Sigmoid colon (tissue), 7 donors: ENCODE results near the gene ZNF415. TPM values are rescaled to one million over a fixed set of nuclear protein-coding genes. Genes with fewer than 3 reads are reported as not detected.

ENCODE experiments used
- DNase-seq: peaks from one replicate; pipeline ENCODE4 v3.0.0-alpha.2; 2019
- H3K27ac ChIP-seq, 4 donors: fragments of 200-600 bp; sonication (generic); one replicate each; pipeline ENCODE4 v1.5.1; 2016 to 2019; ENCODE audit warnings: mild to moderate bottlenecking in 1 of 4
- H3K27me3 ChIP-seq, 3 donors: fragments of 200-600 bp; sonication (generic); one replicate each; pipeline ENCODE4 v1.5.1; 2019; ENCODE audit warnings: mild to moderate bottlenecking in 1 of 3
- H3K36me3 ChIP-seq, 4 donors: fragments of 200-600 bp; sonication (generic); one replicate each; pipeline ENCODE4 v1.5.1; 2016 to 2019
- H3K4me1 ChIP-seq, 4 donors: fragments of 200-600 bp; sonication (generic); one replicate each; pipeline ENCODE4 v1.5.1; 2017 to 2019
- H3K4me3 ChIP-seq, 4 donors: fragments of 200-600 bp; sonication (generic); one replicate each; pipeline ENCODE4 v1.5.1; 2017 to 2019; ENCODE audit warnings: mild to moderate bottlenecking in 2 of 4, moderate library complexity in 1 of 4
- H3K9me3 ChIP-seq, 4 donors: fragments of 200-600 bp in 3 of 4; sonication (generic) in 3 of 4; one replicate each; pipeline versions ENCODE4 v1.5.1 to v1.6.1; 2013 to 2019
- EP300 ChIP-seq, 4 donors: sonication (generic); formaldehyde crosslinking; IDR thresholded peaks; one replicate each; pipeline ENCODE4 v1.6.1; 2017; ENCODE audit warnings: antibody characterized with exemption in 4 of 4
- POLR2A ChIP-seq, 2 donors: fragments of 450-650 bp; IDR thresholded peaks; one replicate each; pipeline ENCODE4 v1.6.1; 2016; ENCODE audit warnings: antibody characterized with exemption in 2 of 2, mild to moderate bottlenecking in 2 of 2, moderate library complexity in 2 of 2
- POLR2AphosphoS5 ChIP-seq, 4 donors: sonication (generic); formaldehyde crosslinking; IDR thresholded peaks; one replicate each; pipeline ENCODE4 v1.6.1; 2017; ENCODE audit warnings: antibody characterized with exemption in 4 of 4
- WGBS, 2 donors: extraction: QIAGEN DNeasy Blood & Tissue Kit; methylation state at CpG; one replicate each; pipeline ENCODE4 v1.1.7; 2013; 5-methylcytosine and 5-hydroxymethylcytosine counted together
- intact Hi-C: fragments of 100-400 bp; cut with DNase I; formaldehyde crosslinking; loops from one replicate; pipeline ENCODE4 v1.15.1; 2023
- polyA plus RNA-seq, 3 donors: library from polyadenylated mRNA; stranded (reverse); fragments of 200-250 nt; gene quantifications; one replicate each; pipeline ENCODE4 v1.2.3, GENCODE V29; 2013
- total RNA-seq, 4 donors: library from RNA; depleted of rRNA; stranded (reverse); fragments of >200 nt; gene quantifications; one replicate each; pipeline ENCODE4 v1.1.0, GENCODE V29; 2016
- TF ChIP-seq, protein P1 (sequence below), 4 experiments: fragments of 450-650 bp in 3 of 4; fragments of 200-600 bp in 1 of 4; IDR thresholded peaks; one replicate each; pipeline ENCODE4 v1.5.1; 2016 to 2019; ENCODE audit warnings: antibody characterized with exemption in 4 of 4, mild to moderate bottlenecking in 3 of 4, moderate library complexity in 2 of 4
- donor health status: healthy with polysubstance abuse.
- donor health status: Bipolar disorder and iron deficiency.
- donor health status: healthy.

ZNF415 gene
- 10 to 100 TPM; 10.7 to 16.9 (median 13.0) TPM for total RNA-seq
- 1 to 10 TPM; 2.5 to 5.4 (median 3.6) TPM for polyA plus RNA-seq

GRCh38 chr19:53132141-53132991 lies at the start of gene ZNF415:
ZNF415 (minus strand) TSS chr19:53132910; CDS start chr19:53122676, 10,234 bp downstream.
- Histone ChIP-seq H3K4me1 (peaks cover 0 to 26% (median 14%) of the 10 kb centered on the region in 4 donors), H3K9me3 (peaks cover 0 to 8% (median 0%) of the 10 kb centered on the region in 4 donors), H3K27me3 (no peaks in the 10 kb centered on the region), H3K4me3 (peak within 1 kb of the TSS; percentile 47 to 84 (median 72)), H3K27ac (peak within 1 kb of the TSS; percentile 76 to 83 (median 80)), H3K36me3 (no peaks in the 10 kb centered on the region)
- intact Hi-C loops: loop anchor here (1.0 to 10.0 kb wide), 3 partner anchors 26 to 138 kb away; partner anchors contain the start of genes ZNF160 and ZNF347
- peak; percentile 25 to 68 (median 62) for TF ChIP-seq POLR2AphosphoS5 (IDR thresholded peaks at IDR 0.05)
- TF ChIP-seq, protein P1, sequence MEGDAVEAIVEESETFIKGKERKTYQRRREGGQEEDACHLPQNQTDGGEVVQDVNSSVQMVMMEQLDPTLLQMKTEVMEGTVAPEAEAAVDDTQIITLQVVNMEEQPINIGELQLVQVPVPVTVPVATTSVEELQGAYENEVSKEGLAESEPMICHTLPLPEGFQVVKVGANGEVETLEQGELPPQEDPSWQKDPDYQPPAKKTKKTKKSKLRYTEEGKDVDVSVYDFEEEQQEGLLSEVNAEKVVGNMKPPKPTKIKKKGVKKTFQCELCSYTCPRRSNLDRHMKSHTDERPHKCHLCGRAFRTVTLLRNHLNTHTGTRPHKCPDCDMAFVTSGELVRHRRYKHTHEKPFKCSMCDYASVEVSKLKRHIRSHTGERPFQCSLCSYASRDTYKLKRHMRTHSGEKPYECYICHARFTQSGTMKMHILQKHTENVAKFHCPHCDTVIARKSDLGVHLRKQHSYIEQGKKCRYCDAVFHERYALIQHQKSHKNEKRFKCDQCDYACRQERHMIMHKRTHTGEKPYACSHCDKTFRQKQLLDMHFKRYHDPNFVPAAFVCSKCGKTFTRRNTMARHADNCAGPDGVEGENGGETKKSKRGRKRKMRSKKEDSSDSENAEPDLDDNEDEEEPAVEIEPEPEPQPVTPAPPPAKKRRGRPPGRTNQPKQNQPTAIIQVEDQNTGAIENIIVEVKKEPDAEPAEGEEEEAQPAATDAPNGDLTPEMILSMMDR (IDR thresholded peaks at IDR 0.05): no peak
- TF ChIP-seq POLR2A (IDR thresholded peaks at IDR 0.05): peak; percentile 21 to 27
- peak; percentile 88 for DNase-seq
- WGBS, 2 donors: 2% methylated on average over 50 to 51 of the region's 51 CpGs

DNA sequence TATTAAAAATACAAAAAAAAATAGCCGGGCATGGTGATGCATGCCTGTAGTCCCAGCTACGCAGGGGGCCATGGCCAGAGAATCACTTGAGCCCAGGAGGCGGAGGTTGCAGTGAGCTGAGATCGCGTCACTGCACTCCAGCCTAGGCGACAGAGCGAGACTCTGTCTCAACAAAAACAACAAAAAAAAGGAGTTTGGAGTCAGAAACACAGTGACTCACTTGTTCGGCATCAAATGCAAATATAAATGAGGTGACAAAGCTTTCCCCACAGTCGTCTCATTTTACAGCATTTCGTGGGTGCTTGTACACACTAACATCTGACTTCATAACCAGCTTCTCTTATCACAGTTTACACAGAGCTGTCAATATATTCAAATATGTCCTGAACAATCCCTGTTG lies 49.5 kb upstream of the ZNF415 start:
- intact Hi-C loops: no loop called here
- 92 to 97% methylated on average over 10 of the region's 10 CpGs for WGBS, 2 donors
- H3K4me1 ChIP-seq: no peaks in the 10 kb centered on the region
- peaks cover 0 to 35% (median 5%) of the 10 kb centered on the region in 4 donors for H3K36me3 ChIP-seq
- DNase-seq: no peak
- no peak overlapping the region for H3K4me3 ChIP-seq
- TF ChIP-seq, protein P1 (IDR thresholded peaks at IDR 0.05): no peak
- no peak for TF ChIP-seq EP300 (IDR thresholded peaks at IDR 0.05)
- TF ChIP-seq POLR2AphosphoS5 (IDR thresholded peaks at IDR 0.05): no peak
- no peak for TF ChIP-seq POLR2A (IDR thresholded peaks at IDR 0.05)
- no peak overlapping the region for H3K27ac ChIP-seq
- H3K27me3 ChIP-seq: no peaks in the 10 kb centered on the region
- peaks cover 0 to 3% (median 0%) of the 10 kb centered on the region in 4 donors for H3K9me3 ChIP-seq

DNA sequence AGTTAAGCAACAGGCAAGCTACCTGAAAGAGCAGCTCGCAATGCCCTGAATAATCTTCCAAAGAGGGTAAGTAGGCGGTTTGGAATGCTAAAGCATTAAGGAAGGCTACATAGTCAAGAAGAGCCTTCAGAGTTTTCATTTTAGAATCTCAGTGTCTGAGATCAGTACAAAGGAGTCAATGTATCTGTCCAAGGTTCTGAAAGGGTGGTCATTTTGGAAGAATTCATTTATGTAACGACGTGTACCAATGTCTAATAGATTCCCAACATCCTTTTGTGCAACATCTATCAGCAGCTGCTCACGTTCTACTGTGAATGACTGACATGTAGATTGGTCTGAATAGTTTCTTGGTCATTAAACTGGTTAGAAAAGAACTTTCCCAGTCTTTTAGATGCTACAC lies 45.3 kb upstream of the ZNF415 start:
- Histone ChIP-seq H3K27me3 (no peaks in the 10 kb centered on the region), H3K36me3 (peaks cover 0 to 35% (median 5%) of the 10 kb centered on the region in 4 donors), H3K27ac (no peak overlapping the region), H3K4me1 (no peaks in the 10 kb centered on the region), H3K9me3 (peaks cover 0 to 9% (median 0%) of the 10 kb centered on the region in 4 donors), H3K4me3 (no peak overlapping the region)
- 96 to 98% methylated on average over 5 of the region's 5 CpGs for WGBS, 2 donors
- intact Hi-C loops: no loop called here
- TF ChIP-seq EP300 (IDR thresholded peaks at IDR 0.05): no peak
- TF ChIP-seq, protein P1 (IDR thresholded peaks at IDR 0.05): no peak
- TF ChIP-seq POLR2AphosphoS5 (IDR thresholded peaks at IDR 0.05): no peak
- no peak for TF ChIP-seq POLR2A (IDR thresholded peaks at IDR 0.05)
- no peak for DNase-seq

GRCh38 chr19:53172889-53173288 lies 40.2 kb upstream of the ZNF415 start:
- intact Hi-C loops: no loop called here
- H3K36me3 ChIP-seq: no peaks in the 10 kb centered on the region
- peaks cover 0 to 14% (median 2%) of the 10 kb centered on the region in 4 donors for H3K9me3 ChIP-seq
- H3K27me3 ChIP-seq: no peaks in the 10 kb centered on the region
- WGBS, 2 donors: 68 to 79% methylated on average over 4 of the region's 4 CpGs
- no peaks in the 10 kb centered on the region for H3K4me1 ChIP-seq
- no peak for DNase-seq
- no peak overlapping the region for H3K27ac ChIP-seq
- H3K4me3 ChIP-seq: no peak overlapping the region
- TF ChIP-seq EP300 (IDR thresholded peaks at IDR 0.05) (no peak), POLR2AphosphoS5 (IDR thresholded peaks at IDR 0.05) (no peak)
- TF ChIP-seq, protein P1 (IDR thresholded peaks at IDR 0.05): no peak
